ENCODE data around the gene TRAF3IP3.

DNA sequence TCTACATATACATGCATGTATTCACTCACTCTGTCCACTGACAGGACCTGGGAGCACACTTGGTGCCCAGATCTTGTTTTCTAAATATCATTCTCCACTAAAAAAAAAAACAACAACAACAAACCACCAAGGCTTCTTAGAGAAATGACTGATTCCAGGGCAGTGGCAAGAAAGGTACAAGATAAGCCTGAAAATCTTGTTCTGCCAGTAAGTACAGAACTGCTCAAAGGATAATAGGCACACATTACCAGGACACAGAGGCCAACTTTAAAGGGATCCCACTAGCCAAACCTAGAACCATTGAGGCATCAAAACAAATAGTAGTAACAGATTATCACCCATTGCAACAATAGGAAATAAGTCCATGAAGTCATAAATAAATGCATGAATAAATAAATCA is 40.5 kb upstream of the TRAF3IP3 start:
- no peak for TF ChIP-seq POLR2AphosphoS5 (IDR thresholded peaks at IDR 0.05; ENCODE audit: insufficient read depth, low read depth, low read length)
- no peak for TF ChIP-seq EZH2 (IDR thresholded peaks at IDR 0.05; ENCODE audit: borderline replicate concordance, low read depth, low read length, severe bottlenecking)
- no peak for TF ChIP-seq POLR2A (IDR thresholded peaks at IDR 0.05; ENCODE audit: low read depth, low read length)
- TF ChIP-seq CTCF (IDR thresholded peaks at IDR 0.05; ENCODE audit: extremely low read depth in 1 of 2, insufficient read depth in 1 of 2, low read depth in 1 of 2, low read length in 2 of 2) = no peak
- no peak for TF ChIP-seq GATA2 (IDR thresholded peaks at IDR 0.05; ENCODE audit: insufficient read depth, insufficient read length, low read depth, low read length)
